ENCODE measurements around the gene SLC8B1. TPM values are rescaled to one million over a fixed set of nuclear protein-coding genes. Genes with fewer than 3 reads are reported as not detected.

SLC8B1 gene
- total and polyA plus RNA-seq, 2 donors from 2014 or later = 18.6 to 61.5 TPM

GRCh38 chr12:113332688-113333417 lies 2.1 kb downstream of the SLC8B1 start:
- intact Hi-C loops (cut with DNase I) = no loop called here

GRCh38 chr12:113330505-113330904 lies 4.4 kb downstream of the SLC8B1 start:
- Histone ChIP-seq H3K4me3 (ENCODE audit: low read length in 3 of 3) (no peak overlapping the region), H3K36me3 (ENCODE audit: control insufficient read depth in 2 of 3, insufficient read depth in 3 of 3, low read length in 3 of 3) (peaks cover 0 to 15% (median 0%) of the 10 kb centered on the region in 3 donors), H3K4me1 (ENCODE audit: control insufficient read depth in 2 of 3, insufficient read depth in 2 of 3, low read depth in 1 of 3, low read length in 3 of 3) (peaks cover 0 to 10% (median 7%) of the 10 kb centered on the region in 3 donors), H3K9ac (ENCODE audit: low read length in 3 of 3) (no peak overlapping the region), H3K27me3 (ENCODE audit: control insufficient read depth, insufficient read depth, low read length) (no peaks in the 10 kb centered on the region), H3K27ac (ENCODE audit: low read depth in 2 of 2, low read length in 2 of 2) (no peak overlapping the region), H3K9me3 (ENCODE audit: control insufficient read depth in 2 of 3, insufficient read depth in 1 of 3, low read length in 3 of 3) (no peaks in the 10 kb centered on the region)
- no peak for TF ChIP-seq CTCF (IDR thresholded peaks at IDR 0.05; ENCODE audit: borderline replicate concordance, extremely low read depth, insufficient read depth)
- DNase-seq = no peak
- intact Hi-C loops (cut with DNase I) = no loop called here
- FAIRE-seq = no peak

More at GRCh38 chr12:113332688-113333417, 2.1 kb downstream of the SLC8B1 start:
- TF ChIP-seq CTCF (IDR thresholded peaks at IDR 0.05; ENCODE audit: borderline replicate concordance, extremely low read depth, insufficient read depth) = no peak
- Histone ChIP-seq H3K27ac (ENCODE audit: low read depth in 2 of 2, low read length in 2 of 2) (no peak overlapping the region), H3K36me3 (ENCODE audit: control insufficient read depth in 2 of 3, insufficient read depth in 3 of 3, low read length in 3 of 3) (peaks cover 0 to 15% (median 0%) of the 10 kb centered on the region in 3 donors), H3K27me3 (ENCODE audit: control insufficient read depth, insufficient read depth, low read length) (no peaks in the 10 kb centered on the region), H3K9me3 (ENCODE audit: control insufficient read depth in 2 of 3, insufficient read depth in 1 of 3, low read length in 3 of 3) (no peaks in the 10 kb centered on the region), H3K9ac (ENCODE audit: low read length in 3 of 3) (no peak overlapping the region), H3K4me1 (ENCODE audit: control insufficient read depth in 2 of 3, insufficient read depth in 2 of 3, low read depth in 1 of 3, low read length in 3 of 3) (peaks cover 0 to 7% (median 7%) of the 10 kb centered on the region in 3 donors), H3K4me3 (ENCODE audit: low read length in 3 of 3) (peak overlapping the region in 2 of 3 donors; percentile 37 to 98)
- DNase-seq (peak in 4 of 5 donors; percentile 16 to 53 (median 46)), FAIRE-seq (no peak)

DNA sequence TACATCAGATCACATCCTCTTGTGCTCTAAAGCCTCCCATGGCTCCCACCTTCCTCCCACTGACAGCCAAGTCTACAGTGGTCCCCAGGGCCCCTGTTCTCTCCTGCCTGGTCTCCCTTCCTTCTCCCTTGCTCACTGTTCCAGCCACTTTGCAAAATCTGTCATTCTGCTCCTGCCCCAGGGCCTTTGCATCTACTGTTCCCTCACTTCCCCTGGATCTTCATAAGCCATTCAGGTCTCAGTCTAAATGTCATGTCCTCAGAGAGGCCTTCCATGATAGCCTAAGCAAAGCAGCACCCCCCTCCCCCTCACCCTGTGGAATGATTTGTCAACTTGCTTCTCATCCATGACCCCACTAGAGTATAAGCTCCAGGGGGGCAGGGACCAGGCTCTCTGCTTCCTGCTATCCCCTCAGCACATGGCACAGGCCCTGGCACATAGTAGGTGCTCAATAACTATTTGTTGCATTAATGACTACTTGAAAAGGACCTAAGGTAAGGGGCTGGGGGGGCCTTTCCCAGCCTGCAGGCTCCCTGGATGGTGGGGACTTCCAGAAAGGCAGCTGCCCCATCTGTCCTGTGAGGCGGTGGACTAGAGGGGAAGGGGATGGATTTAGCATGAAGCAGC lies 5.0 kb downstream of the SLC8B1 start:
- Histone ChIP-seq H3K27me3 (ENCODE audit: control insufficient read depth, insufficient read depth, low read length) (no peaks in the 10 kb centered on the region), H3K9me3 (ENCODE audit: control insufficient read depth in 2 of 3, insufficient read depth in 1 of 3, low read length in 3 of 3) (no peaks in the 10 kb centered on the region), H3K9ac (ENCODE audit: low read length in 3 of 3) (no peak overlapping the region), H3K4me3 (ENCODE audit: low read length in 3 of 3) (no peak overlapping the region), H3K36me3 (ENCODE audit: control insufficient read depth in 2 of 3, insufficient read depth in 3 of 3, low read length in 3 of 3) (peaks cover 0 to 15% (median 0%) of the 10 kb centered on the region in 3 donors), H3K27ac (ENCODE audit: low read depth in 2 of 2, low read length in 2 of 2) (no peak overlapping the region), H3K4me1 (ENCODE audit: control insufficient read depth in 2 of 3, insufficient read depth in 2 of 3, low read depth in 1 of 3, low read length in 3 of 3) (peaks cover 0 to 10% (median 7%) of the 10 kb centered on the region in 3 donors)
- no peak for TF ChIP-seq CTCF (IDR thresholded peaks at IDR 0.05; ENCODE audit: borderline replicate concordance, extremely low read depth, insufficient read depth)
- FAIRE-seq (no peak), DNase-seq (no peak)
- intact Hi-C loops (cut with DNase I) = no loop called here
